Stimulated activated CD8-positive, alpha-beta memory T cell treated with anti-CD3 and anti-CD28 coated beads, Interleukin-15, amount 100 ng/mL, for 24 hours (primary cell): ENCODE data around the gene CD300A.

Source experiments
- DNase-seq: peaks from one replicate; pipeline ENCODE4 v3.0.0-alpha.2; 2020; ENCODE audit warnings: low read depth

CD300A gene

DNA sequence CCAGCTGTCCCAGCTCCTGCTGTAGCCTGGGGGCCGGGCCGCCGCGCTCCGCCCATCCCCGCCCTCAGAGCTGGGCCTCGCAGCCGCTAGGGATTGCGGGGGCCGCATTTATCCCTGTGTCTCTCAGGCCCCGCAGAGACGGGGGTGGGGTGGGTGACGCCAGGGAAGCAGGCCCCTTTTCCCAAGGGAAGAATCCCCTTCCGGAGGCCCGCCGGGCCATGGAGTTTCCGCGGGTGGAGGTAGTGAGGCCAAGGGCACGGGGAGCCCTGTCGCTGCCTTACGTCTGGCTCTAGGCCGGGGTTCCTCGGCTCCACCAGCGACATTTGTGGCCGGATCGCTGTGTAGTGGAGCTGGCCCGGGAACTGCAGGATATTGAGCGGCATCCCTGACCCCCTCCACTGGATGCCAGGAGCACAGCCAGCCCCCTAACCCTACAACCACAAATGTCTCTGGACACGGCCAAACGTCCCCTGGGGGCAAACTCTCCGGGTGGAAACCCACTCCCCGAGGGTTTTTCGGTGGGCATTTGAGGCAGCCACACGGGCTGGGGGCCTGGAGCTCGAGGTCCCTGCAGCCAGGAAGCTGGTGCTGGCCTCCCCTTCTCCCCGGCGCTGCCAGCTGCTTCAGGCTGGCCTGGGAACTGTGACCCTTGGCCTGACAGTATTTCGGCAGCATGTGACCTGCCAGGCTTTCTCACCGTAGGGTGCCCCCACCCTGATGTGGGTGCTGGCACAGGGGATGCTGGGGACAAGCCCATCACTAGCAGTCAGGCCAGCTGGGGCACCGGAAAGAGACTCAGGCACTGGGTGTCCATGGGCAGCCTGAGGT lies 12.0 kb upstream of the CD300A start:
- DNase-seq = no peak

DNA sequence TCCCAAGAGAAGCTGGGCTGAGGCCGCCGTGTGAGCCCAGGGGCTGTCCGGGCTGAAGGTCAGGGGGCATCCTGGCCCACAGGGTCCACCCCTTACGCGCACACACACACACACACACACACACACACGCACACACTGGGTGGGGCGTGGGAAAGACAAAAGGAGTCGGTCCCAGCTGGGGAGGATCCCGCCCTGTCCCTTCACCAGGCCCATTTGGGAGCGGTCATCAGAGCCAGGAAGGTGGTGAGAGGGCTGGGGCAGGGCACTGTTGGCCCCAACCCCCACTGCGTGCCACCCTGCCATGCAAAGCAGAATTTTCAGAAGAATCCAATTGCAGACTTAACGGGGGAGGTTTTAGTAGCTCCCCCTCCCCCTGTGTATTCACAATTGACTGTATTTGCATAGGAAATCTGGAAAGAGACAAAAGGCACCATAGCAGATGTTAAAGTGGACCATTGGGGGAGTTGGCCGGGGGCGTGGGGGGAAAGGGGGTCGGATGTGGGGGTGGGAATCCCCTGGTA lies 11.3 kb upstream of the CD300A start:
- no peak for DNase-seq

DNA sequence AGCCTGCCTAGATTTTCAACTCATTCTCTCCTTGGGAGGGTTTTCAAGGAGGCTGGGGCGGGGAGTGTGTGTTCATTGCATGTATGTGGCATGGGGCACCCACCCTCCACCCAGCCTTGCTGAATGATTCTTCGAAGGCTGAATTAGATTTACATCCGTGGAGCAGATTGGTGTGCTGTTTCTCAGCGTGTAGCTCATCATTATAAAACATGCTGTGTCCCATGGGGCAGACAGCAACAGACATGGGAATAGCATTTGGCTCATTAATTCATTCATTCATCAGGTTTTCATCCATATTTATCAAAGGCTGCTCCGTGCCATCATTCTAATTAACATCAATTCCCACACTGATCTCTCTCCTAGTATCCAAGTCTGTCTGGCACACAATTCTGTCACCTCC lies 10.6 kb upstream of the CD300A start:
- DNase-seq = no peak

DNA sequence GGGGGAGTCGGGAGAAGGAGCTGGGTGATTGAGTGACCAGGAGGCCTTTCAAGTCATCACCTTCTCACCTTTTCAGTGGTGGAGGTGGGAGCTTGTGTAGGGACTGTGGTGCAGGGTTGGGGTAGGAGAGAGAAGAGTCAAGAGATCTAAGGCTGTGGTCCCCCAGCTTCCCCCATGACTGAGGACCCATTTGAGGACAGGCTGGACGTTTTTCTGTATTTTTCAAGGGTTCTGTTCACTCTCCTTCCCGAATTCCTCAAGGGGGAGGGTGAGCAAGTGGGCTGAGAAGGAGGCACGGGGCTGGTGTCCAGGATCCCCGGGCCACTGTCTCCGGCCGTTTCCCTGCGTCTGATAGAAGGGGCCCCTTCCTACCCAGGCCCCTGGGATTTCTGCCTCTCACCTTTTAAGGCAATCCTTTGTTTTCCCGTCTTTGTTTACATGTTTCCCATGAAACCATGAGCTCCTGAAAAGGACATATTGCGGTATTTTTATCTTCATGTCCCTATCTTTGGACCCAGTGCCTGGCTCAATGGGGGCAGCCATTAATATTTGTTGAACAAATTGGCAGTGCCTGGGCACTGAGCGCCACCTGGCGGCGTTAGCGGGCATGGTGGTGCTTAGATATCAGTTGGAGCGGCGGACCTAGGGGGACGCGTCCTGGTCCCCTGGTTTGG lies 9.2 kb upstream of the CD300A start:
- peak; percentile 57 for DNase-seq

DNA sequence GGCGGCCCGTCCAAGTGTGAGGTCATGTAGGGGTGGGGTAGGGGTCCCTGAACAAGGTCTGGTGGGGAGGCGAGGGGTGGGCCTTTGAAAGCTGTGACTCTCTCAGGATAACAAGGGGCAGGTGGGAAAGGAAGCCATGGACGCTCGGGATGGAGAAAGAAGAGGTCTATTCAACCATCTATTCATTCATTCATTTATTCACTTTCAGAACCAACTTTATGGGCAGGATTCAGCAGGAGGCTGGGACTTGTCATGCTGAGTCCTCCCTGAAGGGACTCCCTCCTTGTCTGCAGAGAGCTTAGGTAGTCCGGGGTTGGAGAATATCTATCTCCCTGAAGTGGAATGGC lies 8.6 kb upstream of the CD300A start:
- DNase-seq = no peak

DNA sequence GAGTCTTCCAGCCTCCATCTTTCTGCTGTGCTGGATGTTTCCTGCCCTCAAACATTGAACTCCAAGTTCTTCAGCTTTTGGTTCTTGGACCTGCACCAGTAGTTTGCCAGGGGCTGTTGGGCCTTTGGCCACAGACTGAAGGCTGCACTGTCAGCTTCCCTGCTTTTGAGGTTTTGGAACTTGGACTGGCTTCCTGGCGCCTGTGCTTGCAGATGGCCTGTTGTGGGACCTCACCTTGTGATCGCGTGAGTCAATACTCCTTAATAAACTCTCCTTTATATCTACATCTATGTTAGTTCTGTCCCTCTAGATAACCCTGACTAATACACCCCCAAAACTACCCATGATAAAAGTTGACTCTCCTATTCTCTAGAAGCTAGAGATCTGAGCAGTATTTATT lies 7.6 kb upstream of the CD300A start:
- no peak for DNase-seq

DNA sequence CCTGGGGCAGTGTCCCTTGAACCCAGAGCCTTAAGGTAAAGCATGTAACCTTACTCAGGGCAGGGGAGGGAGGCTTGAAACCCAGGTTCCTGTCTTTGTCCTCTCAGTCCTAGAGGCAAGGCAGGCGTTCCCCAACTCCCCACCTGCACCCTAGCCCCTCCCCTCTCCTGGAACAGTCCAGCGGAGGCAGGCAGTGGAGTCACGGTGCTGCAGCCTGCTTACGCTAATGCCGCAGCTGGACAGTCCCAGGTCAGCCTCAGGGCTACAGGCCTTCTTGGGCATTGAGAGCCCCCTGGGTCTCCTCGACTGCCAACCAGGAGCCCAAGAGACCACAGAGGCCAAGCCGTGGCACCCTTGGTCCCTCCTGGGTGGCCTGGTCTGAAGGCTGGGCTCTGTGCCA lies 6.8 kb upstream of the CD300A start:
- DNase-seq = no peak

DNA sequence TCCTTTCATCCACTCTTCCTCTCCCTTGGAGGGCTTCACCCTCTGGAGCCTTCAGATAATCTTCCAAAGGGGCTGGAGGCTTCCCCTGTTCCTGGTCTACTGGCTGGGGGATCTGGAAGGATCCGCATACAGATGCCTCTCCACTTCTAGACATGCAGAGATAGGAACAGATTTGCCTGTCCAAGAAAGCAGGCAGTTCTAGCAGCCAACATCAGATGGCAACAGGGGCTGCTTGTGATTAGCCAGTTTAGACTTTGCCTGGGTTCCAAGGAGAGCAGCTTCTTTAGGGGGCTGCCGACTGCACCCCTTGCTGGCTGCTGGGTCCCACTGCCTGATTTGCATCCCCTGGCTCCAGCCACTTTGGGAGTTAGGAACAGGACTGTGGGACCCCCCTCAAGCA lies 6.2 kb upstream of the CD300A start:
- DNase-seq = no peak

DNA sequence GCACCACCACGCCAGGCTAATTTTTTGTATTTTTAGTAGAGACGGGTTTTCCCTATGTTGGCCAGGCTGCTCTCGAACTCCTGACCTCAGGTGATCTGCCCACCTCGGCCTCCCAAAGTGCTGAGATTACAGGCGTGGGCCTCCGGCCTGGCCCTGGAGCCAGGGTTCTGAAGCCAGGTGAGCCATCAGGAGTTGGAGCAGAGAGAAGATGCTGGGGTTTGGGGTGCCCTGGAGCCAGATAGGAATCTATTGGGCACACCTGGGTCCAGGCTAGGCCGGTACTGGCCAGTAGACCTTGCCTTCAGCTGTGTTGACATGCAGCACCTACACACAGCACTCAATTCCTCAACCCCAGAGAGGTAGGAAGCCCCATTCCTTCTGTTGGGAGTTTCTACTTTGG lies 5.4 kb upstream of the CD300A start:
- no peak for DNase-seq

DNA sequence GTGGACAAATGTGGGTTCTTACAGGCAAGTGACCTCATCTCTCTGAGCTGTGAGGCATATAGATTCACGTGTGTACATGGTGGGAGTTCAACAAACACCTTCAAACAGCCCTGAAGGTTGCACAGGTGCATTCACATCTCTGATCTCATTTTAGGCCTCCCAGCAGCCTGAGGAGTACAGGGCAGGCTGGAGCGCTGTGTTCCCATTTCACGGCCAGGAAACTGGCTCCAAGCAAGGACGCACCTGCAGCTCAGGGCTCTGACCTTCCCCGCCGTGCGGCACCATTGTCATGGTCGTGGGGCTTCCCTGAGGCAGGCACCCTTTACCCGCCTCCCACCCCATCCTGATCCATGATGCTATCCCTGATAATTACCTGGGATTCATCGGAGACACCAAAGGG lies 4.8 kb upstream of the CD300A start:
- no peak for DNase-seq

DNA sequence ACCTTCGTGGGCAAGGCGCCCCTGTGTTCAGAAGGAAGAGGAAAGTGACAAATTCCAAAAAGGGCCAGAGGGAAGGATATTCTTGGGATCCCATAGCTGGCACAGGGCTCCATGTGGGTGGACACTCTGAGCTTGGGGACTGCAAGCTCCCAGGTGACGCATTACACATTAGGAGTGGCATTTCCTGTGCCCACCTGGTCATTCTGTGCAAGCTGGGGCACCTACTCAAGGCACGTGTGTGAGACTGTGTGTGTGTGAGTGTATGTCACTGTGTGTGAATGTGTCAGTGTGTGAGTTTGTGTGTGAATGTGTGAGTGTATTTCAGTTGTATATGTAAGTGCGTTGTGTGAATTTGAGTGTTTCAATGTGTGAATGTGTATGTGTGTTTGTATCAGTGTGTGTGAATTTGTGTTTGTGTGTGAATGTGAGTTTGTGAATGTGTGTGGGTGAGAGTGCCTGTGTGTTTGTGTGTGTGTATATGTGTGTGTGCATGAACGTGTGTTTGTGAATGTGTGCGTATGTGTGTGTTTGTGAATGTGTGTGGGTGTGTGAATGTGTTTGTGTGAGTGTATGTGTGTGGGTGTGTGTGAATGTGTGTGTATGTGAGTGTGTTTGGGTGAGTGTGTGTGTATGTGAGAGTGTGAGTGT lies 1.6 kb upstream of the CD300A start:
- DNase-seq = no peak

DNA sequence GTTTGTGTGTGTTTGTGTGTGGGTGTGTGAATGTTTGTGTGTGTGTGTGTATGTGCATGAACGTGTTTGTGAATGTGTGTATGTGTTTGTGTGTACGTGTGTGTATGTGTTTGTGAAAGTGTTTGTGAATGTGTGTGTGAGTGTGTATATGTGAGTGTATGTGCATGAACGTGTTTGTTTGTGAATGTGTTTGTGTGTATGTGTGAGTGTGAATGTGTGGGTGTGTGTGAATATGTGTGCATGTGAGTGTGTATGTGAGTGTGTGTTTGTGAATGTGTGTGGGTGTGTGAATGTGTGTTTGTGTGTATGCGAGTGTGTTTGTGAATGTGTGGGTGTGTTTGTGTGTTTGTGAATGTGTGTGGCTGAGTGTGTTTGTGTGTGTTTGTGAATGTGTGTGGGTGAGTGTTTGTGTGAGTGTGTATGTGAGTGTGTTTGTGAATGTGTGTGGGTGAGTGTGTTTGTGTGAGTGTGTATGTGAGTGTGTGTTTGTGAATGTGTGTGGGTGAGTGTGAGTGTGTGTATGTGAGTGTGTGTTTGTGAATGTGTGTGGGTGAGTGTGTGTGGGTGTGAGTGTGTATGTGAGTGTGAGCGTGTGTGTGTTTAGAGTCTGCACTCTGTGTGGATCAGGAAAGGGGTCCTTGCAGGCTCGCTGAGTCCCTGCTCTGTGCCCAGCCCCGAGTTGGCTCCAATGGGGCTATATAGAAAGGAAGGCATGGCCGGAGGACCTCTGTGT lies 890 bp upstream of the CD300A start:
- no peak for DNase-seq

DNA sequence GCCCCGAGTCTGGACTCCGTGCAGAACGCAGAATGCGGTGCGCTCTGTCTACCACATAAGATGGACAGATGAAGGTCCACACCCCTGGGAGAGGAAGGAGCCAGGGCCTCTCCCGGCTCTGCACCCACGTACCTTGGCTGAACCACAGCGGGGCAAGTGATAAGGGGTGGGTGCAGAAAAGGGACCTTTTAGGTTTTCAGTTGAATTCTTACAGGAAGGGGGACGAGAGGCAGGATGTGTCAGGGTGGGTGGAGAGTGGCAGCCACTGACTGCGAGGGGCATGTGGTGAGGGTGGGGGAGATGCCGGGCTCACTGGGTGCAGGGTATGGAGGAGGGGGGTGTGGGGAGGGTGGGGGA lies 372 bp downstream of the CD300A start:
- DNase-seq = no peak

DNA sequence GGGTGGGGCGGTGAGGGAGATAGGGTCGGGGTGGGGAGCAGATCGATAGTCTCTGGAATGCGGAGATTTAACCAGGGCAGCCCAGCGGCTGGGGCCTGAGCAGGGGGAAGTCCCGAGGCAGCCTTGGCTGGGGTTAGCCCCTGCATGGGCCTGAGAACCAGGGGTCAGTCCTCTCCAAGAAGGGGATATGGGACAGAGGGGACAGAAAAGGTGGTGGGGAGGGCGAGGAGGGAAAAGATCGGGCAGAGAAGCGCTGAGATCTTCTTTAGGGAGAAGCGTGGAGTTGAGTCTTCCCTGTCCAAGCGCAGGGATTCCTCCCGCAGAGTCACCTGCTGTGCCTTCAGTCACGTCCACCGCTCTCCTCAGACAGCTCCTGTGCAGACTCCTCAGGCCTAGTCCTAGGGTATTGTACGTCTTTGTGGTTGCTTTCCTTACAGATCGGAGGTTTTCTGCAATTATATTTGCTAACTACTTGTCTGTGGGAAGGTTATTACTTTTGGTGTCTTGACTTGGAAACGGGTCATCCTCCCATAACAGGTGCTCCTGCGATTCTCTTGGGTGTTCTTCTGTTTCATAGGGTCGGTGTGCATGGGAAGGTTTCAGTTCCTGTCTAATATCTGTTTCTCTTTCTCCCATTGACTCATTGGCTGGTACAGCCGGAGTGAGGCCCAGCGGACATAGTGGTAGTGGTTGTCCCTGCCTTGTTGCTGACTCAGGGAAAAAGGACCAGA lies 952 bp downstream of the CD300A start:
- no peak for DNase-seq

DNA sequence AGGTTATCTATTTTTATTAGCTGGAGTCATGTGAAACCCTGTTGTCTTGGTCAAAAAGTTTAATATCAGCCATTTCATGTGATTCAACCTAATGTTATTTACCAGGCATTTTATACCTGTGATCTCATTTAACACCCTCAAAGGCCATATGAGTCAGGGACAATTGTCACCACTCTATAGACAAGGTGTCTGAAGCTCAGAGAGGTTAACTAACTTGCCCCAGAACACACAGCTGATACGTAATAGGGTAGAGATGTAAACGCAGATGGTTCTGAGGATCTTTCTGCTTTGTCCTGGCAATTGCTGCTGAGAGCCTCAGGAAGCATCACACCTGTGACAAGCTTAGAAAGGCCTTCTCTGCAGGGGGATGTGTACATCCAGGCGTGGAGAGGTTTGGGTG lies 4.9 kb downstream of the CD300A start:
- DNase-seq = no peak

DNA sequence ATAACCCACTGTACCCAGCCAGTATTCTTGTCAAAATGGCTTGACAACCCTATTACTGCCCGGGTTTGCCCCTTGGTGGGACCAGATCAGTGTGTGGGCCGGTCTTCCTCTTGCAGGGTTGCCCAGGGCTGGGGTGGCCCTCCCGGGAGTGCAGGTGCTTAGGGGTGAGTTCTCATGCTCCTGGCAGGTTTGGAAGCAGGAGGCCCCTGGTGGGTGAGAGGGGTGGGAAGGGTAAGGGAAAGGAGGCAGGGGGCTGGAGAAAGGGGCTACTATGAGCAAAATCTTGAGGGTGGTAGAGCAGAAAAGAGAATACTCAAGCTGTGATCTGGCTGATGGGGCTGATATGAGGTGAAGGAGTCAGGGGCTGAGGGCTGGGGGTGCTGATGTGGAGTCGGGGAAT lies 6.5 kb downstream of the CD300A start:
- DNase-seq = no peak

DNA sequence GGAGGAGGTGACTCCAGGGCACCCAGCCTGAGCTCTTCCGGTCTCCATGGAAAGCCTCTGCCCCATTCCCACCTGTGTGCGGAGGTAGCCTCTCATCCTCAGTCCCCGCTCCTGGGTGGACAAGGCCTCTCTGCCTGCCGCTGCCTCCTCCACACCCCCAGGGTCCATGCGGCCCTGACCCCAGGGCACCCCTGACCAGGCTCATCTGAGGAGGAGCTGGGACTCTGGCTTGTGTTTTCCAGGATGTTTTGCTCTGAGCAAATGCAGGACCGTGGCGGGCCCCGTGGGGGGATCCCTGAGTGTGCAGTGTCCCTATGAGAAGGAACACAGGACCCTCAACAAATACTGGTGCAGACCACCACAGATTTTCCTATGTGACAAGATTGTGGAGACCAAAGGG lies 6.9 kb downstream of the CD300A start:
- DNase-seq = no peak

DNA sequence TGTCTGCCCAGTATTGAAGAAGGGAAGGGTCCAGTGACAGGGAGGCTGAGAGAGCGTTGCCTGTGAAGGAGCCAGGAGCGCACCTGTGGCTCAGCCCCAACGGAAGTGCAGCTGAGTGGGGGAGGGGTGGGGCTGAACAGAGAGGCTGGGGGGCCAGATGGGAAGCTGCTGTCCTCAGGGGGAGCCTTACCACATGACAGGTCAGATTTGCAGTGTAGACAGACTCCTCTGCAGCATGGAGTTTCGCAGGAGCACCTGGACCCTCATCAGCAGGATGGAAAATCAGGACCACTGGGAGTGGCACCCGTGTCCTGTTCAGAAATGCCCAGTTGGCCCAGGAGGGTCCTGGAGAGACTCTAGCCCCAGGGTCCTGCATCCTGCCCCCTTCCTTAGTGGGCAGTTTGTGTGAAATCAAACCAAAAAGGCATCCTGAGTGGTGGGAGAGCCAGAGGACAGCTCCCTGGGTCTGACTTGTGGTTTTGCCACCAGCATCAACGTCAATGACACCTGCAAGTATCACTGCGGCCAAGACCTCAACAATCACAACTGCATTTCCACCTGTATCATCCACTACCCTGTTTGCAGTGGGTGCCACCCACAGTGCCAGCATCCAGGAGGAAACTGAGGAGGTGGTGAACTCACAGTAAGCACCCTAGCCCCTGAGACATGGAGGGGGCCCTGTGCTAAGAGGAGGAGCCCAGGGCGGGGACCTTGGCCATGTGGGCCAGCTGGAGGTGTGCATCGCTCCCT lies 7.8 kb downstream of the CD300A start:
- DNase-seq = no peak

DNA sequence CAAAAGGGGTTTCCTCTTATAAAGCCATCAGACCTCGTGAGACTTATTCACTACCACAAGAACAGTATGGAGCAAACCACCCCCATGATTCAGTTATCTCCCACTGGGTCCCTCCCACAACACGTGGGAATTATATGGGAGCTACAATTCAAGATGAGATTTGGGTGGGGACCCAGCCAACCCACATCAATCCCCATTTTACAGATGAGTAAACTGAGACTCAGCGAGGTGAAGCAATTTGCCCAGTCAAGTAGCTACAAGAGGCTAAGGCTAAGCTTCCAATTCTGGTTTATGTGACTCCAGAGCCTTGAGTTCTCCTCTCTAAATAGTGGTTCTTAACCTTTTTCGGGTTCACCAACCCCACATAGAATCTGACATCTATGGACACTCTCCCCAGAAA lies 8.8 kb downstream of the CD300A start:
- no peak for DNase-seq

DNA sequence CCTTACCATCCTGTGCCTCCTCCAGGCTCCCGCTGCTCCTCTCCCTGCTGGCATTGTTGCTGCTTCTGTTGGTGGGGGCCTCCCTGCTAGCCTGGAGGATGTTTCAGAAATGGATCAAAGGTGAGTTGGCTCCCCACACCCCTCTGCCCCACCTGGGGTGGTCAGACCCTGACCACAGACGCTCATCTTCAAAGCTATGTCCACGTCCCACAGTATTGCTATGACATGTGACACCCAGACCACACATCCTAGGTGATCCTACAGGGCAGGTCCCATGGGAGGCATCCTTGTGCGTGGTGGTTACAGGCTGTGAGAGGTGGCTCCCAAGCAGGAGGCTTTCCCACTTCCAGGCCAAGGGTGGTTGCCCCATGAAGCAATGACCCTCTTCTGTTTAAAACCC lies 11.0 kb downstream of the CD300A start:
- no peak for DNase-seq

DNA sequence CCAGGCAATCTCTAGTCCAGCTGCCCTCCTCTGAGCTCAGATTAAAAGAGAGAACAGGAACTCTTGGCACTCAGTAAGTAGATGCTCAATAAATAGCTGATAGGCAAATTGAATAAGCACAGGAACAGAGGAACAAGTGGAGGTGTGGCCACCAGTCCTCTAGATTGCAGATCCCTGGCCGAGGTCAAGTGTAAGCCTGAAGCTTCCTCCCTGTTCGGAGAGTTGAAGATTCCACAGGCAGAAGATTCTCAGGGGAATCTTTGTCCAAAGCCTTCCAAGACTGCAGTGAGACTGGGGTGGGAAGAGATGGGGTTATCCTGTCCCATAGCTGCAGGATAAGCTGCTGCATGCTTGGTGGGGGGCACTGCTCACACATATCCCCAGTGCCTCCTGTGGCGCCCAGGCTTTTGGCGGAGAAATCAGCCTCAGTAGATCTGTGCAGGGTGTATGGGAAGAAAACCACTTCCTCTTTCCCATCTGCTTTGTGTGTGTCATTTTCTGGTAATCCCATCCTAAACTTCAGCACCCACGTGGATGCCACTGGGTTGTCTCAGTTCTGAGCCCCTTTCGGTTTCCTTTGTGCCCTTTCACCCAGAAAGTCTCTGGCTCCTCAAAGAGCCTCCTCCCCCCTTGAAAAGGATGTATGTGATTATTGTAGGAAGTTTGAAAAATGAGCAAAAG lies 12.1 kb downstream of the CD300A start:
- no peak for DNase-seq
